Adrenal gland (tissue), 5 donors: Measurements from ENCODE around the gene ST6GALNAC3.

Source experiments
- POLR2A ChIP-seq, 2 donors: fragments of 450-650 bp; IDR thresholded peaks; one replicate each; pipeline ENCODE4 v1.6.1; 2017; ENCODE audit warnings: antibody characterized with exemption in 2 of 2, mild to moderate bottlenecking in 2 of 2, moderate library complexity in 1 of 2
- TF ChIP-seq, protein P1 (sequence below), 6 experiments: fragments of 450-650 bp in 4 of 6; fragments of 200-600 bp in 2 of 6; sonication (generic) in 1 of 6; IDR thresholded peaks; 1 replicate in 5 of 6; 2 replicates in 1 of 6; pipeline versions ENCODE4 v1.5.1 to v1.8.0; 2016 to 2021; ENCODE audit warnings: antibody characterized with exemption in 6 of 6, mild to moderate bottlenecking in 2 of 6, moderate library complexity in 1 of 6
- donor health status: DM: no; HTN: no; CAD: no.

DNA sequence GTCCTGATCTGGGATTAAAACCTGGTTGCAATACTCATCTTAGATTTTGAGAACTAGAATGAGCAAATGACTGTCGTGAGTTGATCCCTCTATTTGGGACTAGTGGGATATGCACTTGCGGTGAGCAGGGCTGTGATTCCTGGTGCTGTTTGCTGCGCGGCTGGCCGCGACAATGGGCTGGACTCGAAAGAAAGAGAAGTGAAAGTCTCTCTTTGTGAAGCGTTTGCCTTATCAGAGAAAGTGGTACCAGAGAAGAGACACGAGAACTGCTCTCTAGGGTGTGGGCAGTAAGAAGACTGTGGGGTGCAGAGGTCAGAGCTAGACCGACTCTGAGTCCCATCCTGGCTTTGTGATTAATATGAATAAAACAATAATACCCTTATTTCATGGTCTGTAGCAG lies 8.6 kb downstream of the ST6GALNAC3 start:
- TF ChIP-seq, protein P1, sequence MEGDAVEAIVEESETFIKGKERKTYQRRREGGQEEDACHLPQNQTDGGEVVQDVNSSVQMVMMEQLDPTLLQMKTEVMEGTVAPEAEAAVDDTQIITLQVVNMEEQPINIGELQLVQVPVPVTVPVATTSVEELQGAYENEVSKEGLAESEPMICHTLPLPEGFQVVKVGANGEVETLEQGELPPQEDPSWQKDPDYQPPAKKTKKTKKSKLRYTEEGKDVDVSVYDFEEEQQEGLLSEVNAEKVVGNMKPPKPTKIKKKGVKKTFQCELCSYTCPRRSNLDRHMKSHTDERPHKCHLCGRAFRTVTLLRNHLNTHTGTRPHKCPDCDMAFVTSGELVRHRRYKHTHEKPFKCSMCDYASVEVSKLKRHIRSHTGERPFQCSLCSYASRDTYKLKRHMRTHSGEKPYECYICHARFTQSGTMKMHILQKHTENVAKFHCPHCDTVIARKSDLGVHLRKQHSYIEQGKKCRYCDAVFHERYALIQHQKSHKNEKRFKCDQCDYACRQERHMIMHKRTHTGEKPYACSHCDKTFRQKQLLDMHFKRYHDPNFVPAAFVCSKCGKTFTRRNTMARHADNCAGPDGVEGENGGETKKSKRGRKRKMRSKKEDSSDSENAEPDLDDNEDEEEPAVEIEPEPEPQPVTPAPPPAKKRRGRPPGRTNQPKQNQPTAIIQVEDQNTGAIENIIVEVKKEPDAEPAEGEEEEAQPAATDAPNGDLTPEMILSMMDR (IDR thresholded peaks at IDR 0.05): no peak
- TF ChIP-seq POLR2A (IDR thresholded peaks at IDR 0.05): no peak
